Body of pancreas (tissue), 4 donors: ENCODE measurements around the gene TVP23C.

Experiments
- POLR2A ChIP-seq, 3 donors: fragments of 450-650 bp; IDR thresholded peaks; one replicate each; pipeline ENCODE4 v1.6.1; 2016; ENCODE audit warnings: antibody characterized with exemption in 3 of 3, mild to moderate bottlenecking in 2 of 3
- TF ChIP-seq, protein P1 (sequence below), 7 experiments: fragments of 450-650 bp in 4 of 7; fragments of 200-600 bp in 3 of 7; sonication (generic) in 3 of 7; IDR thresholded peaks; one replicate each; pipeline ENCODE4 v1.5.1; 2016 to 2019; ENCODE audit warnings: antibody characterized with exemption in 7 of 7

DNA sequence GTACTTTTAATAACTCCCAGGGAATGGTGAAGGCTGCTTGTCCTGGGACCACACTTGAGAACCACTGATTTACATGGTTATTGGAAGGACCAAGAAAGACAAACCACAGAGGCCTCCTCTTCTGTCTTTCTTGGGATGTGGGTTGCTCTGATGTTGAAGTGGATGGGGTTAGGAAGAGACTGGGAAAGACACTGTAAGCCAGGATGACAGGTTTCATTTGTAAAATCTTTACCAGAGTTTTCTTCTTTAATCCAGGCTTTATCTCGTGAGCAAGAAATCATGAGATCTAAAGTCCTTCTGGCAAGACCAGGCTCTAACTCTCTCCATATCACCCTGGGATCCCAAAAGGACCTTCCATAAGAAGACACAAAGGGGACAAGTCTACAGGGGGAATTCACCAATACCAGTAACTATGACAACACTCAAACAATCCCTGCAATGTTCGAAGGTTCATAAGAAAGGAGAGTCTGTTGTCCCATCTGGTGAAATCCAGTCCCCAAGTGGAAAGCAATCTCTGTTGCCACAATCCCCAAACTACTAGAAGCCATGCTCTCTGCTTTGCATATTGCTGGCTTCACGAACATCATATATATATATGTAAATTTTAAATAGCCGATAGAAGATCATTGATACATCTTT, 51.1 kb downstream of the TVP23C start:
- TF ChIP-seq, protein P1, sequence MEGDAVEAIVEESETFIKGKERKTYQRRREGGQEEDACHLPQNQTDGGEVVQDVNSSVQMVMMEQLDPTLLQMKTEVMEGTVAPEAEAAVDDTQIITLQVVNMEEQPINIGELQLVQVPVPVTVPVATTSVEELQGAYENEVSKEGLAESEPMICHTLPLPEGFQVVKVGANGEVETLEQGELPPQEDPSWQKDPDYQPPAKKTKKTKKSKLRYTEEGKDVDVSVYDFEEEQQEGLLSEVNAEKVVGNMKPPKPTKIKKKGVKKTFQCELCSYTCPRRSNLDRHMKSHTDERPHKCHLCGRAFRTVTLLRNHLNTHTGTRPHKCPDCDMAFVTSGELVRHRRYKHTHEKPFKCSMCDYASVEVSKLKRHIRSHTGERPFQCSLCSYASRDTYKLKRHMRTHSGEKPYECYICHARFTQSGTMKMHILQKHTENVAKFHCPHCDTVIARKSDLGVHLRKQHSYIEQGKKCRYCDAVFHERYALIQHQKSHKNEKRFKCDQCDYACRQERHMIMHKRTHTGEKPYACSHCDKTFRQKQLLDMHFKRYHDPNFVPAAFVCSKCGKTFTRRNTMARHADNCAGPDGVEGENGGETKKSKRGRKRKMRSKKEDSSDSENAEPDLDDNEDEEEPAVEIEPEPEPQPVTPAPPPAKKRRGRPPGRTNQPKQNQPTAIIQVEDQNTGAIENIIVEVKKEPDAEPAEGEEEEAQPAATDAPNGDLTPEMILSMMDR (IDR thresholded peaks at IDR 0.05): no peak
- no peak for TF ChIP-seq POLR2A (IDR thresholded peaks at IDR 0.05)
